Hypothalamus (tissue), 51 donors: ENCODE measurements around the gene CCDC182.

Experiments
- DNase-seq, 51 donors: peaks; one replicate each; lab custom pipeline; 2025; lab: John Stamatoyannopoulos, UW

Gene CCDC182

DNA sequence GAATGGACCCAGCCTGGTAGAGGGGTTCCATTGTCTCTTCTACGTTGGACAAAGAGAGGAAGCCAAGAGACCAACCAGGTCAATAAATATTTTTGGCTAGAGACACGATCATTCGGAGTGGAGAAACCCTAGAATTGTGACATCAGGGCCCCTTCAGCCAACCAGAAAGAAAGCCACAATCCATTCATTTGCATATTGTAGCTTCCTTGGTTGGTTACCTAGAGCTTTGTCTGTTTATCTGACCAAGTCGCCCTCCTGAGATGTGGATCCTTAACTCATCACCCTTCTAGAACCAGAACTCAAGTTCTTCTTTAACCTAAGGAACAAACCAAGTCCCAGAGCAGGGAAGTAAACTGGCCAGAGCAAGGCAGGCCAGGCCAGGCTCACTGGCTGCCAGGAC is at the start of gene CCDC182:
Gene CCDC182, minus strand, starts transcription at position 58 of the 400 bp plus-strand sequence. Its CDS starts 27 bp downstream, at position 31.
- DNase-seq = no peak

GRCh38 chr17:57794841-57795240 is 49.7 kb upstream of the CCDC182 start:
- no peak for DNase-seq

- DNase-seq = no peak
Measured at GRCh38 chr17:57788725-57789124, 43.6 kb upstream of the CCDC182 start.

- DNase-seq = no peak
Measured at GRCh38 chr17:57785022-57785421, 39.9 kb upstream of the CCDC182 start.

GRCh38 chr17:57784226-57784895 is 39.3 kb upstream of the CCDC182 start:
- no peak for DNase-seq

- DNase-seq = peak in 47 of 51 donors; percentile 4 to 81 (median 50)
Measured at GRCh38 chr17:57783338-57783742, 38.2 kb upstream of the CCDC182 start.

DNA sequence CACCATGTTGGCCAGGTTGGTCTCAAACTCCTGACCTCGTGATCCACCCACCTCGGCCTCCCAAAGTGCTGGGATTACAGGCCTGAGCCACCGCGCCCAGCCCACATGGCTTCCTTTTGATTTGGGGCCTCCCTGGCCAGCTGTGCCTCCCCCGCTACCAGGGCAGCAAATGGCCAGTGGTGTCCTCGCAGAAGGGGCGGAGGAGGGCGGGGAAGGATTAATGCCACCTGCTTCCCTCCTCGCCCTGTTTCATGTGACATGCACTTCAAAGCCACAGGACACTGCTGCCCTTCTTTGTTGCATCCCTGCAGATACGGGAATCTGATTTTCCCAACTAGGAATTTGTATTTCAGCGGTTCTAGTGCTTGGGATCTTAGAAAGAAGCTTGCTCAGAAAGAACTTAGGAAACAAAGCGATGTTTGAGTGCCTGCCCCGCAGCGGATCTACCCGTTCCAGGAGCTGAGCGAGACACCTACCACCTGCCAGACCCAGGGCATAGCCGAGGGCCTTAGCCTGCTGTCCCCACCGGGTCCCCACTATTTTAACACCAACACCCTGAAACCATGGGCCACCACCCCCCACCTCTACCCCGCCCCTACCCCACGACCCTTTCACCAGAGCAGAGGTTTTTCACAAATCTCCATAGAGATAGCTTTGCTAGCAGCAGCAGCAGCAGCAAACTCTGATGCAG is 37.7 kb upstream of the CCDC182 start:
- no peak for DNase-seq

DNA sequence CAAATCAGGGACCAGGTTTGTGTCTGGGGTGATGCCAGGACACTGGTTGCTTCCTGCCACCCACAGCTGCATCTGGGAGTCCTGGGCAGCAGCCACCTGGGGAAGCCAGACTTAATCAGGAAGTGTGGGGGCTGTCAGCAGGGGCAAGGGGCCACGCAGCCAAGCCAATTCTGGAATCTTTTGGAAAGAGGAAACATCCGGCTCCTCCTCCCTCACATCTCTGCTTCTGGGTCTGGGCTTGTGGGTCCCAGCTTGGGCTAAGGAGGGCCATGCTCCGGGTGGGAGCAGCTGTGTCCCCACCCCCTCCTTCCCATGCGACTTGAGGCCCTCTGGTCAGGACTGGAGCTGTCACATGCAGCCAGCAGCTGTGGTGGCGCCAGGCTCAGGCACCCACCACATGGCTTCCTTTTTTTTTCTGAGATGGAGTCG is 37.0 kb upstream of the CCDC182 start:
- peak in 8 of 51 donors; percentile 7 to 25 (median 12) for DNase-seq

GRCh38 chr17:57781386-57782061 is 36.4 kb upstream of the CCDC182 start:
- DNase-seq = no peak

DNA sequence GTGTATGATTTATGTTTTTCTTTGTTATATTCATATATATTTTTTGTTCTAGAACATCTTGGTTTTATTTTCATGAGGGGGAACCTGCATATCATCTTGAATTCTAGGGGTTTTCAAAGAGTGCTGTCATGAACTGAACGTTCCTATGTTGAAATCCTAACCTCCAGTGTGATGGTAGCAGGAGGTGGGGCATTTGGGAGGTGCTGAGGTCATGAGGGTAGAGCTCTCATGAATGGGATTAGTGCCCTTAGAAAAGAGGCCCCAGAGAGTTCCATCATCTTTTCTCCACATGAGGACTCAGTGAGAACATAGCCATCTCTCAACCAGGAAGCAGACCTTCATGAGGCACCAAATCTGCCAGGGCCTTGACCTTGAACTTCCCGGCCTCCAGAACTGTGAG is 34.6 kb upstream of the CCDC182 start:
- no peak for DNase-seq

GRCh38 chr17:57778306-57778705 is 33.2 kb upstream of the CCDC182 start:
- DNase-seq = no peak

DNA sequence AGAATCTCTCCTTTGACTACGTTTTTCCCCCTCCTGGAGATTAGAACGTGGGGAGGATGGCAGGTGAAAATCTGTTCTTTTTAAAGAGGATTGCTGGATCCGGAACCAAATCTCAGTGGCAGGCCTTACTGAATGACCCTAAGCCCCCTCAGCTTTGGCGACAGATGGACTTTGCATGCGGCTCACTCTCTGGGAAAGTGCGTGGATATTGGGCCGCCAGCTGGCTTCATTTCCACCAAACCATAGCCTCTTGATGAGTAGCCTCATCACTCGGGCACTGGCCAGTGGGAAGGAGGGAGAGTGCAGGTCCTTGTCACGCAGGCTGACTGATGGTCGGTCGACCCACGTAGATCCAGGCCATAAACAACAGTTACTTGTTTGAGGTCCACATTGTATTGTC is 31.3 kb upstream of the CCDC182 start:
- no peak for DNase-seq

DNA sequence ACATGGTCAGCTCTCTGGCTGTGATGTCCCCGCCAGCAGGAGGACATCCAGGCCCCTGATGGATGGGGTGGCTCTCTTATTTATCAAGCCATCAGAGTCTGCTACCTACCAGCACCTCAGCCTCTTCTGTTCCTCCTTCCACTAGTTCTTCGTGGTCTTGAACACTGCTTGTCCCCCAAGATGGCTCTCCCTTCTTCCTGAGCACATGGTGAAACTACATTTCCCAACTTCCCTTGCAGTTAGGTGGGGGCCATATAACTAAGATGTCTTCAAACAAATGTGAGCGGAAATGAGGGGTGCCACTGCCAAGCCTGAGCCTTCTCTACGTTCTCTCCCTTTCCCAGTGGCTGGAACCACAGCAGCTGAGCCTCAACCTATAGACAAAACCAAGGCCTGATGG is 29.8 kb upstream of the CCDC182 start:
- DNase-seq = no peak

DNA sequence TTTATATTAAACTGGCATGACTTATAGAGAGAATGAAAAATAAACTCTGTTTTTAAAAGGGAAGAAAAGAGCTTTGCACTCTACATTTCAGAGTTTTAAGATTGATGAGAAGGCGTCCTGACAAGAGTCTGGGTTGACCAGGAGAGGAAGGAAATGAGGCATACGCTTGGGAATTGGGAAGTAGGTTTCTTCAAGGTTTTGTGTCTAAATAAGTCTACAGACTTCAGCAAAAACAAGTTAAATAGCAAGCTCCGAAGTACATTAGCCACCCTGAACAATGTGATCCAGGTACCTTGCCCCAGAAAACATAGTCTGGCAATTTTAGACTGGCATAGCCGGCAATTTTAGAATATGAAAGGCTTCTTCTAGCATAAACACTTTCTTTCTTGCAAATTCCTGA is 28.5 kb upstream of the CCDC182 start:
- no peak for DNase-seq

DNA sequence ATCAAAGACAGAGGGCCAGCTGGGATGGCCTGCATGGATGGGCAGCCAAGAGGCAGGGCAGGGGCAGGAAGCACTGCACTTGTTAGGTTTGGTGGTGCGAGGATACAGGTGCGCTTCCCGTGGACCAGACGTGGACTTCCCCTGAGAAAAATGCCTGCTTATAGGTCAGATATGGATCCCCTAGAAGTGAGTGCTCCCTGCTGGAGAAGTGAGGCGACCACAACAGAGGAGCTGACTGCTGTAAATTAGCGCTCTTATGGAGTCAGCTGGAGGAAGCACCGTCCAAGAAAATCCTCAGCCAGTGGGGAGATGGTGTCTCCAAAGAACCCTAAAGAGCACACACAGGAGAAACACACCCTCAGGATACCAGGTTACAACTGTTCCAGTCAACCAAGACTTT is 27.7 kb upstream of the CCDC182 start:
- DNase-seq = no peak

DNA sequence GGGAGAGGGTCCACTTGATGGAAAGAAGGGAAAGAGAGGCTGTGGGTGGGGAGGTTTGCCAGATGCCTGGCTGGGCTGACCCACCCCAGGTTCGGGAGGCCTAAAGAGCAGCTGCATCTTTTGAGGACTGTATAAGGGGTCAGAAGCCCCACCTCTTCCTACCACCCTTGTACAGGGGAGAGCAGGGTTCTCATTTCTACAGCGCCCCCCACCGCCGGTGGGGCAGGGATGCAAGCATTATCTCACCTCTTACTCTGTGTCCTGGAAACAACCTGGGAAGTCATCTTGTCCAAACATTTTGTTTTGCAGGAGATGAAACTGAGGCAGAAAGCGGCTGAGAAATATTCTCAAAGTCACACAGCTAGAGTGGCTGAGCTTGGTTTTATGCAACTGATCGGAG is 22.5 kb upstream of the CCDC182 start:
- no peak for DNase-seq

DNA sequence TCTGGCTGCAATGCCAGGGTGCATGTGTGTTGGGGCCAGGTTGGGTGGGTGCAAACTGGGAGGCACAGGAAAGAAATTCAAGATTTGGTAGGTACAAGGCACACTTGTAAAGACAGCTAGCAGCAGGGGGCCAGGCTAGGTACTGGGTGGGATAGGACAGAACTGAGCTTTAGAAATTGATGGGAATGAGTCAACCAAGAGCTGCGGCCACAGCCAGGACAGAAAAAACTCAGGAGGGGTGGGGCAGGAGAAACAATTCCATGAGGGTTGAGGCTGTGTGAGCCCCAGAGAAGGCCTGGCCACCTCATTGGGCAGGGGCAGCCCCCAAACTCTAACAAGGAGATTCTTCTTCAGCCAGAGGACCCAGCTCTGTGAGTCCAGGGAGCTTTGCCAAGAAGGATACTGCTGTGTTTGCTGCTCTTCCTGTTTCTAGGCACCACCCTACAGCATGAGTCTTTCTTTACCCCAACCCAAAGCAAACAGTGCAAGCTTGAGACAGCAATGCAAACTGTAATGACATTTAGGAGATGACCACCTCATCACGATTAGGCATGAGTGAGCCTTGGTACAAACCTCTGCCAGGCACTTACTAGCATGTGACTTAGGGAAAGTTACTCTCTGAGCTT is 21.3 kb upstream of the CCDC182 start:
- no peak for DNase-seq

DNA sequence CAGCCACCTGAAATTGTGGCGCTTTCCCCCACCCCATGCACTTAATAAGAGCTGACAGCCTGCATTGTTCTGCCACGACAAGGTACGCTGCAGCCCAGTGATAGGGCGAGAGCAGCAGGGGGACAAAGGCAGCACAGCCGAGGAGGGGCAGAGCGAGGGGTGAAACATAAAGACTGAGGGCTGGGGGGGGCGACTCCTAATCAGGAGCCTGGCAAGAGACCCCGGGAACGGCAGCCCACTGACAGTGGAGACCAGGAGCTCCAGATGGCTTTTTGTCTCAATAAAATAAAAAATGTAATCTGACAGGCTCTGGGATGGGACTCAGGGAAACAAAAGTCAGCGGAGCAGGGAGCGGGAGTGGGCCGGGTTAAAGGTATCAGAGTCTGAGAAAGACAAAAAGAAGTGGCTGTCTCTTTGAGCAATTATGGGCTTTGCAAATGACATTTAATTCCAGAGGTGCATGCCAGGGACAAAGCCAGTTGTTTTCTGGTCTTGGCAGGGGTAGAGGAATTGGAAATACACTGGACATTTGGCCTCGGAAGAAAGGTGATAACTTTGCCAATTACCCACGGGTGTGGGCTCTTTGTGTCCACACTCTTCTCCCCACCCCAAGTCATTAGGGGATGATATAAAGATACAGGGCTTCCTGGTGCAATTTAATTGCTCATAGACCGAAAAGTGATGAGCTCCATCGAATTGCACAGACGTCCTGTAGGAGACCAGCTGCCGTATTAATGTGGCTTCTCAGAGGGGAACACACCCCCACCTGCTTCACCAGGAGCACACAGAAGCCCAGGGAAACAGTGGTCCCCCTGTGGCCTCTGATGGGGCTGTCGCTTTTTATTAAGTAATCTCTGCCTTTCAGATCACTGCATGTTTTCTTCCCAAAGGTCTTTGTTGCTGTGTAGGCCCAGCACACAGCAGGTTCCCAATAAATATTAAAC is 17.6 kb upstream of the CCDC182 start:
- DNase-seq = no peak

DNA sequence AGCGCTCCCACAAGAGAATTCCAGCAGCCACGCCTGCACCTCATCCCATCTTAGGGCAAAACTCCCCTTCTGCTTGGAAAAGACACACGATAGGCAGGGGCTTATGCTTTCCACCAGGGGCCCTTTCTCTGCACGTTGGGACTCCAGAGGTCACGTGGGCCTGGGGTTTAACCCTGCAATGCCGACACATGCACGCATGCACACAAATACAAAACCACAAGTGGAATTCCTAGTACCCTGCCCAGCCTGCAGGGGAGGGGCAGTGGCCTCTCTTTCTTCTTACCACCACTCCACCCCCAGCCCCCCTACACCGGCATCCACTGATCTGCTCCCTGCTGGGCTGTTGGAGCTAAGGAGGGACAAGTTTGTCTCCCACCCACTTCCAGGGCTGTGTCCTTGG is 16.8 kb upstream of the CCDC182 start:
- no peak for DNase-seq

- no peak for DNase-seq
Measured at GRCh38 chr17:57760046-57760445, 14.9 kb upstream of the CCDC182 start.
